Type B pancreatic cell (in vitro differentiated cells): ENCODE measurements around the gene TCF12. TPM values are rescaled to one million over a fixed set of nuclear protein-coding genes. Genes with fewer than 3 reads are reported as not detected.

ENCODE experiments used
- DNase-seq: peaks from one replicate; pipeline ENCODE4 v3.0.0; 2021; ENCODE audit warnings: mixed read lengths; ENCODE audit not compliant: unreplicated experiment; ENCODE audit errors: extremely low spot score
- H3K27ac Mint-ChIP-seq: 2 replicates; pipeline ENCODE4 v1.8.0; 2021; ENCODE audit warnings: mild to moderate bottlenecking, mixed read lengths
- H3K27me3 Mint-ChIP-seq: 2 replicates; pipeline ENCODE4 v1.8.0; 2021; ENCODE audit warnings: mixed read lengths
- H3K36me3 Mint-ChIP-seq: 2 replicates; pipeline ENCODE4 v1.8.0; 2021; ENCODE audit warnings: mixed read lengths
- H3K4me1 Mint-ChIP-seq: one replicate; pipeline ENCODE4 v1.8.0; 2021; ENCODE audit warnings: mixed read lengths; ENCODE audit not compliant: unreplicated experiment
- H3K4me3 Mint-ChIP-seq: 2 replicates; pipeline ENCODE4 v1.8.0; 2021; ENCODE audit warnings: mild to moderate bottlenecking, mixed read lengths
- H3K9me3 Mint-ChIP-seq: 2 replicates; pipeline ENCODE4 v1.8.0; 2021; ENCODE audit warnings: mixed read lengths
- CTCF ChIP-seq: fragments of 200-600 bp; sonication (generic); conservative IDR thresholded peaks from 2 replicates; pipeline ENCODE4 v1.5.0; 2021; ENCODE audit warnings: antibody characterized with exemption, mild to moderate bottlenecking
- total RNA-seq: library from RNA; stranded (reverse); gene quantifications from 2 replicates; pipeline ENCODE4 v1.2.1, GENCODE V29; 2021; ENCODE audit warnings: low replicate concordance

Gene TCF12
- total RNA-seq, 1 donor from 2014 or later, result 153 TPM

- Mint-ChIP-seq H3K4me1 (peaks cover 35% of the 10 kb centered on the region), H3K4me3 (no peak overlapping the region), H3K9me3 (peaks cover 4% of the 10 kb centered on the region), H3K27me3 (no peaks in the 10 kb centered on the region), H3K27ac (no peak overlapping the region), H3K36me3 (no peaks in the 10 kb centered on the region)
- no peak for TF ChIP-seq CTCF
- no peak for DNase-seq
These were observed 53.1 kb downstream of the TCF12 start for GRCh38 chr15:56971571-56971970.

- no peak overlapping the region for H3K4me3 Mint-ChIP-seq
These were observed 53.6 kb downstream of the TCF12 start for GRCh38 chr15:56972016-56972415.

GRCh38 chr15:56972426-56972825 is 54.0 kb downstream of the TCF12 start:
- peaks cover 4% of the 10 kb centered on the region for H3K9me3 Mint-ChIP-seq

More at GRCh38 chr15:56972016-56972415, 53.6 kb downstream of the TCF12 start:
- Mint-ChIP-seq H3K27ac (no peak overlapping the region), H3K36me3 (no peaks in the 10 kb centered on the region), H3K27me3 (no peaks in the 10 kb centered on the region), H3K9me3 (peaks cover 4% of the 10 kb centered on the region), H3K4me1 (peaks cover 35% of the 10 kb centered on the region)
- no peak for DNase-seq
- TF ChIP-seq CTCF, result no peak

GRCh38 chr15:56973463-56973862 is 55.0 kb downstream of the TCF12 start:
- no peaks in the 10 kb centered on the region for H3K36me3 Mint-ChIP-seq
- H3K27me3 Mint-ChIP-seq, result no peaks in the 10 kb centered on the region
- no peak overlapping the region for H3K4me3 Mint-ChIP-seq
- no peak for DNase-seq
- no peak for TF ChIP-seq CTCF
- peaks cover 4% of the 10 kb centered on the region for H3K9me3 Mint-ChIP-seq
- peaks cover 30% of the 10 kb centered on the region for H3K4me1 Mint-ChIP-seq
- H3K27ac Mint-ChIP-seq, result no peak overlapping the region

More at GRCh38 chr15:56972426-56972825, 54.0 kb downstream of the TCF12 start:
- Mint-ChIP-seq H3K4me3 (no peak overlapping the region), H3K36me3 (no peaks in the 10 kb centered on the region), H3K27me3 (no peaks in the 10 kb centered on the region), H3K27ac (no peak overlapping the region), H3K4me1 (peaks cover 32% of the 10 kb centered on the region)
- no peak for TF ChIP-seq CTCF
- no peak for DNase-seq

DNA sequence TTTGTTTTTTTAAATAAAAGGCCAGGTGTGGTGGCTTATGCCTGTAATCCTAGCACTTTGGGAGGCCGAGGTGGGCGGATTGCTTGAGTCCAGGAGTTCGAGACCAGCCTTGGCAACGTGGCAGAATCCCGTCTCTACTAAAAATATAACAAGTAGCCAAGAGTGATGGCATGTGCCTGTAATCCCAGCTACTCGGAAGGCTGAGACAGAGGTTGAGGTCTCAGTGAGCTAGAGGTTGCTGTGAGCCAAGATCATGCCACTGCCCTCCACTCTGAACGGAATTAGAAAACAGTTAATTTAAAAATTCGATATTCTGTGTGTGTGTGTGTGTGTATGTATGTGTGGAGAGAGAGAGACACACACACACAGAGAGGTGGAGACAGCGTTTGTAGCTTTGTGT is 58.8 kb downstream of the TCF12 start:
- Mint-ChIP-seq H3K27ac (no peak overlapping the region), H3K4me3 (no peak overlapping the region), H3K4me1 (peaks cover 19% of the 10 kb centered on the region), H3K36me3 (no peaks in the 10 kb centered on the region), H3K9me3 (peaks cover 4% of the 10 kb centered on the region), H3K27me3 (no peaks in the 10 kb centered on the region)
- DNase-seq, result no peak
- TF ChIP-seq CTCF, result no peak
